ENCODE results near the gene FAM89A.

GRCh38 chr1:231076802-231077201 lies 36.7 kb upstream of the FAM89A start:
- no peak for TF ChIP-seq POLR2AphosphoS5 (IDR thresholded peaks at IDR 0.05; ENCODE audit: low read depth, low read length)
- no peak for TF ChIP-seq ZFX (IDR thresholded peaks at IDR 0.05)
- no peak for TF ChIP-seq SIN3A (IDR thresholded peaks at IDR 0.05; ENCODE audit: low read depth)
- TF ChIP-seq CTCF (IDR thresholded peaks at IDR 0.05 in 2 of 3, conservative IDR thresholded peaks at IDR 0.05 in 1 of 3; ENCODE audit: borderline replicate concordance in 1 of 3, insufficient read depth in 1 of 3, low read depth in 2 of 3, low read length in 2 of 3): no peak
- no peak for TF ChIP-seq POLR2A (IDR thresholded peaks at IDR 0.05; ENCODE audit: borderline replicate concordance, extremely low read depth, insufficient read depth, insufficient read length)
- no peak for TF ChIP-seq EZH2 (IDR thresholded peaks at IDR 0.05)
- no peak for TF ChIP-seq YY1 (IDR thresholded peaks at IDR 0.05; ENCODE audit: extremely low read depth, insufficient replicate concordance, low read depth, low read length)
- no peak for TF ChIP-seq ATF3 (IDR thresholded peaks at IDR 0.05)
- TF ChIP-seq TCF7L2 (IDR thresholded peaks at IDR 0.05; ENCODE audit: borderline replicate concordance, extremely low read depth, insufficient read depth, insufficient read length): no peak
- TF ChIP-seq ZNF274 (IDR thresholded peaks at IDR 0.05; ENCODE audit: low read depth, low read length): no peak
- TF ChIP-seq RAD21 (IDR thresholded peaks at IDR 0.05; ENCODE audit: low read depth): no peak
- TF ChIP-seq JUND (IDR thresholded peaks at IDR 0.05): no peak

All from HCT116 (cell line).